ENCODE data around the gene ATG13. TPM values are rescaled to one million over a fixed set of nuclear protein-coding genes. Genes with fewer than 3 reads are reported as not detected.

The ATG13 gene
- total RNA-seq, 1 donor = 49.7 TPM

DNA sequence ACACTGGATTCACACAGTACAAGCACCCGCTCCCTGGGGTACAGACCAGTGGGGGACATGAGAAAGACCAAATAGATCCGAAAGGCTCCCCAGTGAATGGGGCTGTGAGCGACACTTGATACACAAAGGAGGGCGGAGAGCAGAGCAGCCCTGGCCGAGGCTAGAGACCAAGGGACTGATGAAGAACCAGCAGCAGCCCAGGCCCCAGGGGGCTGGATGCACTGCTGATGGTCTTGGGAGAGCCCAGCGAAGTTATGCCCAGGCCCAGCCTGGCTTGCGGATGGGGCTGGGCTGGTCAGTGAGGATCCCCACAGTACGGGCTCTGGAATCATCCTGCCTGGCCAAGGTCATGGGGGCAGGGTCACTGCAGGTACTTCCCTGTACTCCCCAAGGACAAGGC, 59.8 kb downstream of the ATG13 start:
- TF ChIP-seq, protein P1, sequence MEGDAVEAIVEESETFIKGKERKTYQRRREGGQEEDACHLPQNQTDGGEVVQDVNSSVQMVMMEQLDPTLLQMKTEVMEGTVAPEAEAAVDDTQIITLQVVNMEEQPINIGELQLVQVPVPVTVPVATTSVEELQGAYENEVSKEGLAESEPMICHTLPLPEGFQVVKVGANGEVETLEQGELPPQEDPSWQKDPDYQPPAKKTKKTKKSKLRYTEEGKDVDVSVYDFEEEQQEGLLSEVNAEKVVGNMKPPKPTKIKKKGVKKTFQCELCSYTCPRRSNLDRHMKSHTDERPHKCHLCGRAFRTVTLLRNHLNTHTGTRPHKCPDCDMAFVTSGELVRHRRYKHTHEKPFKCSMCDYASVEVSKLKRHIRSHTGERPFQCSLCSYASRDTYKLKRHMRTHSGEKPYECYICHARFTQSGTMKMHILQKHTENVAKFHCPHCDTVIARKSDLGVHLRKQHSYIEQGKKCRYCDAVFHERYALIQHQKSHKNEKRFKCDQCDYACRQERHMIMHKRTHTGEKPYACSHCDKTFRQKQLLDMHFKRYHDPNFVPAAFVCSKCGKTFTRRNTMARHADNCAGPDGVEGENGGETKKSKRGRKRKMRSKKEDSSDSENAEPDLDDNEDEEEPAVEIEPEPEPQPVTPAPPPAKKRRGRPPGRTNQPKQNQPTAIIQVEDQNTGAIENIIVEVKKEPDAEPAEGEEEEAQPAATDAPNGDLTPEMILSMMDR (IDR thresholded peaks at IDR 0.05; ENCODE audit: insufficient read depth, low read depth, low read length) = no peak
- no peak overlapping the region for H3K4me3 ChIP-seq (ENCODE audit: low read depth, low read length)
- no peak for DNase-seq (ENCODE audit: low read depth)

DNA sequence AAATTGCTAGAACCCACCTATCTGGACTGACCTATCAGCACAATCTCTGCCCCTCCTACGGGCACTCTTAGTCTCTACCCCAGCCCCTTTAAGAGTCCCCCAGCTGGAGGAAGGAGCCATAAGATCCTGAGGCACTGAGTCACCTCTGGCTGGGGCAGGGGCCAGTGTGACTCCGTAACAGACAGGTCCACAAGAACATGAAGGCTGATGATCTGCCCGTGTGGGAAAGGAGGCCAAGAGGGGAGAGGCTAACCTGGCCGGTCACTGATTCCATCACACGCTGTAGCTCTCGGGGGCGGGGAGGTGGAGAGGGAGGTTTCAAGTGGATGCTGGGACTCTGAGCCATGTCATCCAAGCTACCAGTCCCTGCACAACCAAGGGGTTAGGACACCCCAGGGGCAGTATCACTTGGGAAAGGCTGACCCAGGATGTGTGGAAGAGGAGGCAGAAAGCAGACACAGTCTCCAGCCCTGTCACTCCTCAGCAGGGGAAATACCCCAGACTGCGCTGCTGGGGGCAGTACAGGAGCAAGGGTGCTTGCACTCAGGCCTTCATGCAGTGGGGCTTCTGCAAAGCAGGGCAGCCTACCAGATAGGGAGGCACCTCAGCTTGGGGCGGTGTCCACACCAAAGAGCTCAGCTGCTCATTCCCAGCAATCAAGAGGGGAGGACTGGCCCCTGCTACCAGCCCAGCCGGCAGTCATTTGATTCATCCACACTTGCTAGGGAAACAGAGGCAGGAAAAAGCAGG, 60.8 kb downstream of the ATG13 start:
- no peak for DNase-seq (ENCODE audit: low read depth)
- no peak overlapping the region for H3K4me3 ChIP-seq (ENCODE audit: low read depth, low read length)
- TF ChIP-seq, protein P1 (IDR thresholded peaks at IDR 0.05; ENCODE audit: insufficient read depth, low read depth, low read length) = no peak

DNA sequence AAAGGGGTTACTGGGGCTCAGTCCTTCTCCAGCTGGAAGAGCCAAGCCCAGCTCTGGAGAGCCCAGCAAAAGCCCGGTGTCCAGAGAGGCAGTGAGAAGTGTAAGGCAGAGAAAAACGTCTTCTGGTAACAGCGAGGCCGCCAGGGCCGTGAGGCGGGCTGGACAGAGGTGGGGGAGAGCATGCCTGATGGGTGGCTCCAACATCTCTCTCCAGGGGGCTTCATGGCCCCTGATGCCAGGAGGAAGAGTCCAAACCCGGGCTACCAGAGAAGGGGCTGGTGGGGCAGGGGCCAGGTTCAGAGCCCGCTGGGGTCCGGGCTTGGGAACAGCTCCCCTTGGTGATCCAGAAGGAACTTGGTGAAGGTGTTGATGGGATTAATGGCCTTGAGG, 61.4 kb downstream of the ATG13 start:
- no peak for DNase-seq (ENCODE audit: low read depth)
- TF ChIP-seq, protein P1 (IDR thresholded peaks at IDR 0.05; ENCODE audit: insufficient read depth, low read depth, low read length) = no peak
- H3K4me3 ChIP-seq (ENCODE audit: low read depth, low read length) = no peak overlapping the region

DNA sequence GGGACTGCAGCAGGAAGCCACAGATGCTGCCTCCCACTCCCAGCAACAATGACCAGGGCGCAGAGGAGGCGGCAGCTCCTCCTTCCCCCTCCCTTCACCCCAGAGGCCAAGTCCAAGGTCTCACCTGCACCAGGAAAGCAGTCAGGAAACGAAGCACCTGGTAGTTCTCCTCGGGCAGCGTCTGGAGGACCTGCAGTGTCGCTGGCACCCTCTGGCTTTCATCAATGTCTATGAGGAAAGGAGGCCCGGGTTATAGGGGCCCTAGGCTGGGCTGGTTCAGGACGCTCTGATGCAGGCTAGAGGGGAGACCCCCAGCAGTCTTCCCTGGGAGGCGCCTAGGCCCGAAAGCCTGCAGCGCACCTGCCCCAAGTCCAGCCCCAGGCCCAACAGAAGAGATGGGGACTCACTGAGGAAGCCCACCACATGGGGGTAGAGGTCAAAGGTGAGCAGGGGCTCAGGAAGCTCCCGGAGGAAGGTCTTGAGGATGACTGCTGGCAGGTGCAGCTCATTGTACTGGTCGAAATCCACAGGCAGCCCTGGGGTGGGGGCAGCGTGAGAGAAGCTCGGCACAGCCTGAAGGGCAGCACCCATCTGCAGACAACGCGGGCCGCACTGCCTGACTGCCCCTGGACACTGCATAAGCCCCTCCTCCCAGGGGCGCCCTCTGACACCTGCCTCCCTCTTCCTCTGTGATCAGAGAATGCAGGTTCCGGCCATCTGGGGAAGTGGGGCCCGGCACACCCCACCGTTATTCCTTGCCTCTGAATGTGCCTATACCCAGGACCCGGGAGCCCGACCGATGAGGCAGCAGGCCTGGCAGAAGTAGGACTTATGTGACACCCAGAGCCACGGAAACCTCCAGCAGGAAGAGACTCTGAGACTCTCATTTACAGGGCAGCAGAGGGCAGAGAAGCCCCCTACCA, 62.1 kb downstream of the ATG13 start:
- H3K4me3 ChIP-seq (ENCODE audit: low read depth, low read length) = no peak overlapping the region
- TF ChIP-seq, protein P1 (IDR thresholded peaks at IDR 0.05; ENCODE audit: insufficient read depth, low read depth, low read length) = no peak
- DNase-seq (ENCODE audit: low read depth) = no peak

DNA sequence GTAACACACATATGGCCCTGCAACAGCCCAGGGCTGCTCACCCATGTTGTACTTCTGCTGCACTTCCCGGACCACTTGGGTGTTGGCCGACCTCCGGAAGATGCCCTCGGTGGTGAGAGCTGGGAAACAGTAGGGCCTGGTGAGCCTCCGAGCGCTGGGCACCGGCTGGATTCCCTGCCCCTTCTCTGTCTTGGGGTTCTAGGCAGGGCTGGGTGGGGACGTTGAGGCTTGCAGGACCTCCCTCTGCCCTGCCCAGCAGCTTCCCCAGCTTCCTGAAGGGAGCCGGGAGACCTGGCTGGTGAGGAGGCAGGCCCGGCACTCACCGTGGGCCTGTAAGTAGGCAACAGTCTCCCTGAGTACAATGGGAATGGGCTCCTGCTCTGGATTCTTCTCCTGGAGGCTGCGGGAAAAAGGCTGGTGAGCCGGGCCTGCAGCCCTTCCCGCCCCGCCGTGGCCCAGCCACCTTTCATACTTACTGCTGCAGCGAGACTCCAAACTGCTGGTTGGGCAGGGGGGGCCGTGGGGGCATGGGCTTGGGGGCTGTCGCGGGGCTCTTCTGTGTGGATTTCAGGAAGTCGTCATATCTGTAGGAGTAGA, 62.9 kb downstream of the ATG13 start:
- H3K4me3 ChIP-seq (ENCODE audit: low read depth, low read length) = no peak overlapping the region
- TF ChIP-seq, protein P1 (IDR thresholded peaks at IDR 0.05; ENCODE audit: insufficient read depth, low read depth, low read length) = no peak
- DNase-seq (ENCODE audit: low read depth) = no peak

DNA sequence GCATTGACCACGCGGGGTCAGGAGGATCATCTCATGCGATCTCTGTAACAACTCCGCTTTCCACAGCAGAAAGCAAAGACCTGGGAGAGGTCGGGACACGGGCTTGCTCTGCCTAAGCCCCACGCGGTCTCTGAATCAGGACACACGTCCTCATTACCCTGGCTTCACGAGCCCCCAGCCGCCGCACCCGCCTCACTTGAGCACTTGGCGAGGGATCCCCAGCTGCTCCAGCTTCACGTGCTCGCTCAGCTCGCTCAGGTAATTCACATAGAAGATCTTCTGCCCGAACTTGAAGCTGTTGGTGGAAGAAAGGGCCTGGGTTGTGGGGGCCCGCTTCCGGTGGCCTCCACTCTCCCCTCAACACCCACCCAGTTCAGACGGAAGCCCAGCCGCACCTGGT, 63.5 kb downstream of the ATG13 start:
- TF ChIP-seq, protein P1 (IDR thresholded peaks at IDR 0.05; ENCODE audit: insufficient read depth, low read depth, low read length) = no peak
- no peak overlapping the region for H3K4me3 ChIP-seq (ENCODE audit: low read depth, low read length)
- DNase-seq (ENCODE audit: low read depth) = no peak

All from fibroblast of villous mesenchyme (primary cell).